ENCODE results near the gene ARHGAP6. TPM values are rescaled to one million over a fixed set of nuclear protein-coding genes. Genes with fewer than 3 reads are reported as not detected.
"Not testable (repeated sequence)": the region's sequence is repeated elsewhere in the genome, so short reads cannot be mapped to it uniquely, and the experiment has no call there.

Gene ARHGAP6
- total RNA-seq, 1 experiment from 2014 or later: 34.5 TPM

GRCh38 chrX:11151799-11152559 lies 513.7 kb downstream of the ARHGAP6 start:
- Histone ChIP-seq H3K4me3 (no peak overlapping the region), H3K27me3 (no peaks in the 10 kb centered on the region), H3K4me1 (peaks cover 2% of the 10 kb centered on the region; the same call in 1 of the 2 replicates), H3K27ac (no peak overlapping the region), H3K9me3 (replicated peaks) (no peaks in the 10 kb centered on the region; the same call in 1 of the 2 replicates), H3K36me3 (peaks cover 12% of the 10 kb centered on the region; the same call in 1 of the 2 replicates)
- DNase-seq: no peak

- no peak for DNase-seq
Measured at GRCh38 chrX:11148401-11148800, 517.3 kb downstream of the ARHGAP6 start.

GRCh38 chrX:11146411-11146810 lies 519.3 kb downstream of the ARHGAP6 start:
- Histone ChIP-seq H3K4me1 (peaks cover 2% of the 10 kb centered on the region; the same call in 1 of the 2 replicates), H3K4me3 (no peak overlapping the region), H3K27ac (no peak overlapping the region), H3K9me3 (replicated peaks) (no peaks in the 10 kb centered on the region), H3K36me3 (peaks cover 7% of the 10 kb centered on the region), H3K27me3 (no peaks in the 10 kb centered on the region)
- no peak for DNase-seq

More at GRCh38 chrX:11148401-11148800, 517.3 kb downstream of the ARHGAP6 start:
- H3K9me3 ChIP-seq (replicated peaks): no peaks in the 10 kb centered on the region
- H3K27ac ChIP-seq: no peak overlapping the region
- peaks cover 3% of the 10 kb centered on the region; the same call in 1 of the 2 replicates for H3K36me3 ChIP-seq
- no peaks in the 10 kb centered on the region for H3K27me3 ChIP-seq
- no peak overlapping the region for H3K4me3 ChIP-seq
- H3K4me1 ChIP-seq: peaks cover 2% of the 10 kb centered on the region; the same call in 1 of the 2 replicates

- peak; percentile 72 to 92 for DNase-seq
- Histone ChIP-seq H3K9me3 (replicated peaks) (no peaks in the 10 kb centered on the region), H3K4me3 (no peak overlapping the region), H3K36me3 (peaks cover 10% of the 10 kb centered on the region), H3K27me3 (no peaks in the 10 kb centered on the region), H3K27ac (no peak overlapping the region), H3K4me1 (no peaks in the 10 kb centered on the region)
Measured at GRCh38 chrX:11143931-11144678, 521.6 kb downstream of the ARHGAP6 start.

GRCh38 chrX:11138498-11139390 lies 527.0 kb downstream of the ARHGAP6 start:
- no peaks in the 10 kb centered on the region for H3K27me3 ChIP-seq
- no peak overlapping the region for H3K4me3 ChIP-seq
- no peak overlapping the region for H3K27ac ChIP-seq
- DNase-seq: no peak
- peaks cover 9% of the 10 kb centered on the region for H3K4me1 ChIP-seq
- H3K9me3 ChIP-seq (replicated peaks): no peaks in the 10 kb centered on the region
- H3K36me3 ChIP-seq: peaks cover 10% of the 10 kb centered on the region

GRCh38 chrX:11137543-11138139 lies 528.1 kb downstream of the ARHGAP6 start:
- no peaks in the 10 kb centered on the region for H3K27me3 ChIP-seq
- peak in 1 of 2 experiments; percentile 62 for DNase-seq

GRCh38 chrX:11135564-11136185 lies 530.0 kb downstream of the ARHGAP6 start:
- Histone ChIP-seq H3K27me3 (no peaks in the 10 kb centered on the region), H3K4me3 (no peak overlapping the region), H3K9me3 (replicated peaks) (no peaks in the 10 kb centered on the region), H3K36me3 (no peaks in the 10 kb centered on the region), H3K4me1 (peaks cover 17% of the 10 kb centered on the region), H3K27ac (no peak overlapping the region)
- peak in 1 of 2 experiments; percentile 28 for DNase-seq

More at GRCh38 chrX:11137543-11138139, 528.1 kb downstream of the ARHGAP6 start:
- H3K9me3 ChIP-seq (replicated peaks): no peaks in the 10 kb centered on the region
- peaks cover 7% of the 10 kb centered on the region; the same call in 1 of the 2 replicates for H3K36me3 ChIP-seq
- no peak overlapping the region; the same call in 1 of the 2 replicates for H3K27ac ChIP-seq
- peaks cover 15% of the 10 kb centered on the region for H3K4me1 ChIP-seq
- no peak overlapping the region for H3K4me3 ChIP-seq

- H3K4me3 ChIP-seq: no peak overlapping the region
- H3K27ac ChIP-seq: no peak overlapping the region
- no peaks in the 10 kb centered on the region for H3K27me3 ChIP-seq
- no peaks in the 10 kb centered on the region for H3K36me3 ChIP-seq
- no peak for DNase-seq
- peaks cover 7% of the 10 kb centered on the region; the same call in 1 of the 2 replicates for H3K4me1 ChIP-seq
- 0 out of 2 replicates have a peak, but pooled peaks cover 6% of the 10 kb centered on the region for H3K9me3 ChIP-seq (replicated peaks)
Measured at GRCh38 chrX:11131146-11131545, 534.6 kb downstream of the ARHGAP6 start.

GRCh38 chrX:11130136-11130535 lies 535.6 kb downstream of the ARHGAP6 start:
- H3K4me1 ChIP-seq: 0 out of 2 replicates have a peak, but pooled peaks cover 7% of the 10 kb centered on the region
- DNase-seq: no peak
- H3K36me3 ChIP-seq: no peaks in the 10 kb centered on the region
- H3K4me3 ChIP-seq: no peak overlapping the region
- no peaks in the 10 kb centered on the region for H3K27me3 ChIP-seq
- H3K9me3 ChIP-seq (replicated peaks): 0 out of 2 replicates have a peak, but pooled peaks cover 6% of the 10 kb centered on the region
- no peak overlapping the region for H3K27ac ChIP-seq

GRCh38 chrX:11129534-11130105 lies 536.1 kb downstream of the ARHGAP6 start:
- Histone ChIP-seq H3K36me3 (no peaks in the 10 kb centered on the region), H3K9me3 (replicated peaks) (0 out of 2 replicates have a peak, but pooled peaks cover 6% of the 10 kb centered on the region), H3K4me3 (no peak overlapping the region), H3K4me1 (0 out of 2 replicates have a peak, but pooled peaks cover 7% of the 10 kb centered on the region), H3K27ac (no peak overlapping the region), H3K27me3 (no peaks in the 10 kb centered on the region)
- no peak for DNase-seq

GRCh38 chrX:11125060-11125459 lies 540.7 kb downstream of the ARHGAP6 start:
- Histone ChIP-seq H3K4me1 (no peaks in the 10 kb centered on the region), H3K27ac (no peak overlapping the region), H3K36me3 (peaks cover 31% of the 10 kb centered on the region), H3K9me3 (replicated peaks) (0 out of 2 replicates have a peak, but pooled peaks cover 6% of the 10 kb centered on the region), H3K27me3 (no peaks in the 10 kb centered on the region), H3K4me3 (no peak overlapping the region)
- no peak for DNase-seq

GRCh38 chrX:11124112-11124511 lies 541.6 kb downstream of the ARHGAP6 start:
- no peak overlapping the region for H3K4me3 ChIP-seq
- H3K27me3 ChIP-seq: no peaks in the 10 kb centered on the region
- H3K27ac ChIP-seq: no peak overlapping the region
- DNase-seq: no peak
- H3K36me3 ChIP-seq: peaks cover 41% of the 10 kb centered on the region
- H3K4me1 ChIP-seq: no peaks in the 10 kb centered on the region
- H3K9me3 ChIP-seq (replicated peaks): 0 out of 2 replicates have a peak, but pooled peaks cover 6% of the 10 kb centered on the region

GRCh38 chrX:11123087-11123486 lies 542.6 kb downstream of the ARHGAP6 start:
- DNase-seq; H3K4me1 ChIP-seq; H3K4me3 ChIP-seq; H3K9me3 ChIP-seq (replicated peaks); H3K27me3 ChIP-seq; H3K27ac ChIP-seq: not testable (repeated sequence)
- peaks cover 51% of the 10 kb centered on the region for H3K36me3 ChIP-seq
